Mesothelial cell of epicardium (in vitro differentiated cells): Measurements from ENCODE around the gene LRP4. TPM values are rescaled to one million over a fixed set of nuclear protein-coding genes. Genes with fewer than 3 reads are reported as not detected.

Experiments
- DNase-seq, 2 experiments: peaks; one replicate each; pipeline ENCODE4 v3.0.0; 2021; ENCODE audit warnings: low spot score in 2 of 2; ENCODE audit not compliant: unreplicated experiment in 2 of 2
- H3K27ac Mint-ChIP-seq: 2 replicates; pipeline ENCODE4 v1.8.0; 2021; ENCODE audit warnings: mixed read lengths
- H3K27me3 Mint-ChIP-seq: 2 replicates; pipeline ENCODE4 v1.8.0; 2021; ENCODE audit warnings: low read depth, mixed read lengths
- H3K36me3 Mint-ChIP-seq: 2 replicates; pipeline ENCODE4 v1.8.0; 2021; ENCODE audit warnings: mixed read lengths
- H3K4me1 Mint-ChIP-seq: 2 replicates; pipeline ENCODE4 v1.8.0; 2021; ENCODE audit warnings: mixed read lengths
- H3K4me3 Mint-ChIP-seq: 2 replicates; pipeline ENCODE4 v1.8.0; 2021; ENCODE audit warnings: mild to moderate bottlenecking, moderate library complexity, mixed read lengths
- H3K9me3 Mint-ChIP-seq: 2 replicates; pipeline ENCODE4 v1.8.0; 2021; ENCODE audit warnings: mixed read lengths
- total RNA-seq: library from RNA; stranded (reverse); gene quantifications from 3 replicates; pipeline ENCODE4 v1.2.1, GENCODE V29; 2021
- TF ChIP-seq, protein P1 (sequence below): fragments of 200-600 bp; sonication (generic); IDR thresholded peaks from one replicate; pipeline ENCODE4 v1.5.0; 2021; ENCODE audit warnings: antibody characterized with exemption; ENCODE audit not compliant: unreplicated experiment

Gene LRP4
- total RNA-seq, 1 donor from 2014 or later = 26.8 TPM

DNA sequence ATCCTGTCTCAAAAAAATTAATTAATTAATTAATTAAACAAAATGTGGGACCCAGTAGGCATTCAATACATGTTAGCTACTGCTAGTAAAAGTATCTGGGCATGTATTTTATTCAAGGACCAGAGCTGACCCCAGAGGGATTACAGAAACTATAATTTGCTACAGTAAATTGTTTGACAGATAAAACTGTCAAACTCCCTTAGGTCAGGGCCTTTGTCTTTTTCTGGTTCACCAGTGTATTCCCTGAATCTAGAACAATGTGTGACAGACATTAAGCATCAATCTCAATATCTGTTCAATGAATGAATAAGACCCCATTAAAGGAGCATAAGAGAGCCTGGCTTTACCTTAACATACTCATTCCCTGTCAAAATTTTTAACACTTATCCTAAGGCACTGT lies 78.2 kb downstream of the LRP4 start:
- Mint-ChIP-seq H3K36me3 (no peaks in the 10 kb centered on the region), H3K4me1 (peaks cover 14% of the 10 kb centered on the region), H3K27ac (no peak overlapping the region), H3K4me3 (no peak overlapping the region), H3K27me3 (no peaks in the 10 kb centered on the region), H3K9me3 (no peaks in the 10 kb centered on the region)
- no peak for DNase-seq
- TF ChIP-seq, protein P1, sequence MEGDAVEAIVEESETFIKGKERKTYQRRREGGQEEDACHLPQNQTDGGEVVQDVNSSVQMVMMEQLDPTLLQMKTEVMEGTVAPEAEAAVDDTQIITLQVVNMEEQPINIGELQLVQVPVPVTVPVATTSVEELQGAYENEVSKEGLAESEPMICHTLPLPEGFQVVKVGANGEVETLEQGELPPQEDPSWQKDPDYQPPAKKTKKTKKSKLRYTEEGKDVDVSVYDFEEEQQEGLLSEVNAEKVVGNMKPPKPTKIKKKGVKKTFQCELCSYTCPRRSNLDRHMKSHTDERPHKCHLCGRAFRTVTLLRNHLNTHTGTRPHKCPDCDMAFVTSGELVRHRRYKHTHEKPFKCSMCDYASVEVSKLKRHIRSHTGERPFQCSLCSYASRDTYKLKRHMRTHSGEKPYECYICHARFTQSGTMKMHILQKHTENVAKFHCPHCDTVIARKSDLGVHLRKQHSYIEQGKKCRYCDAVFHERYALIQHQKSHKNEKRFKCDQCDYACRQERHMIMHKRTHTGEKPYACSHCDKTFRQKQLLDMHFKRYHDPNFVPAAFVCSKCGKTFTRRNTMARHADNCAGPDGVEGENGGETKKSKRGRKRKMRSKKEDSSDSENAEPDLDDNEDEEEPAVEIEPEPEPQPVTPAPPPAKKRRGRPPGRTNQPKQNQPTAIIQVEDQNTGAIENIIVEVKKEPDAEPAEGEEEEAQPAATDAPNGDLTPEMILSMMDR = no peak

DNA sequence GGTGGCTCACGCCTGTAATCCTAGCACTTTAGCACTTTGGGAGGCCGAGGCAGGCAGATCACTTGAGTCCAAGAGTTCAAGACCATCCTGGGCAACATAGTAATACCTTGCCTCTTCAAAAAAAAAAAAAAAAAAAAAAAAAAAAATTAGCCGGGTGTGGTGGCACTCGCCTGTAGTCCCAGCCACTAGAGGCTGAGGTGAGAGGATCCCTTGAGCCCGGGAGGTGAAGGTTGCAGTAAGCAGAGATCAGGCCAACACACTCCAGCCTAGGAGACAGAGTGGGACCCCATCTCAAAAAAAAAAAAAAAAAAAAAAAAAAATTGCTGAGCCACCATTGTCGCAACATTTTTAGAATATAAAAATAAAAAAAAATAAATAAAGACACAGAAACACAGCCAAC lies 79.8 kb downstream of the LRP4 start:
- TF ChIP-seq, protein P1 = no peak
- no peak for DNase-seq

DNA sequence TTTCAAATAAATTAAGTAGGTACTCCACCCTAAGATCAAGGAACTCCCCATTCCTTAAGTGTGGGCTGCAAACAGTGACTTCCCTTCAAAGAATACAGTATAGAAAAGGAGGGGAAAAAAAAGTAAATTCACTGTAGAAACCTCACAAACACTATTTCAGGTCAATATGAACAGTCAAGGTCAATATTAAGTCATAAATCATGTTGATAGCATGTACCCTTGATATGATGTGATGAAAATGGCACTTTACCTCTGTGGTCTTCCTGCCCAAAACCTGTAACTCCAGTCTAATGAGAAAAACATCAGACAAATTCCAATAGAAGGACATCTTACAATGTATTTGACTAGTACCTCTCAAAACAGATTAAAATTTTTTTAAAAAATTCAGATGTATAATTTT lies 80.5 kb downstream of the LRP4 start:
- Mint-ChIP-seq H3K4me1 (peaks cover 3% of the 10 kb centered on the region), H3K27ac (no peak overlapping the region), H3K9me3 (no peaks in the 10 kb centered on the region), H3K36me3 (no peaks in the 10 kb centered on the region), H3K4me3 (no peak overlapping the region), H3K27me3 (no peaks in the 10 kb centered on the region)
- DNase-seq = no peak
- TF ChIP-seq, protein P1 = no peak

More for the DNA sequence above, 79.8 kb downstream of the LRP4 start:
- Mint-ChIP-seq H3K4me3 (no peak overlapping the region), H3K4me1 (peaks cover 3% of the 10 kb centered on the region), H3K27me3 (no peaks in the 10 kb centered on the region), H3K36me3 (no peaks in the 10 kb centered on the region), H3K9me3 (no peaks in the 10 kb centered on the region), H3K27ac (no peak overlapping the region)

GRCh38 chr11:46836870-46837269 lies 81.5 kb downstream of the LRP4 start:
- TF ChIP-seq, protein P1 = no peak
- H3K4me3 Mint-ChIP-seq = no peak overlapping the region
- peaks cover 4% of the 10 kb centered on the region for H3K4me1 Mint-ChIP-seq
- H3K36me3 Mint-ChIP-seq = no peaks in the 10 kb centered on the region
- H3K27ac Mint-ChIP-seq = no peak overlapping the region
- H3K9me3 Mint-ChIP-seq = no peaks in the 10 kb centered on the region
- no peak for DNase-seq
- H3K27me3 Mint-ChIP-seq = no peaks in the 10 kb centered on the region

- H3K4me3 Mint-ChIP-seq = no peak overlapping the region
- no peaks in the 10 kb centered on the region for H3K36me3 Mint-ChIP-seq
- no peaks in the 10 kb centered on the region for H3K27me3 Mint-ChIP-seq
- no peak overlapping the region for H3K27ac Mint-ChIP-seq
- TF ChIP-seq, protein P1 = no peak
- DNase-seq = no peak
- no peaks in the 10 kb centered on the region for H3K9me3 Mint-ChIP-seq
- peaks cover 4% of the 10 kb centered on the region for H3K4me1 Mint-ChIP-seq
Measured at GRCh38 chr11:46836431-46836830, 81.9 kb downstream of the LRP4 start.

DNA sequence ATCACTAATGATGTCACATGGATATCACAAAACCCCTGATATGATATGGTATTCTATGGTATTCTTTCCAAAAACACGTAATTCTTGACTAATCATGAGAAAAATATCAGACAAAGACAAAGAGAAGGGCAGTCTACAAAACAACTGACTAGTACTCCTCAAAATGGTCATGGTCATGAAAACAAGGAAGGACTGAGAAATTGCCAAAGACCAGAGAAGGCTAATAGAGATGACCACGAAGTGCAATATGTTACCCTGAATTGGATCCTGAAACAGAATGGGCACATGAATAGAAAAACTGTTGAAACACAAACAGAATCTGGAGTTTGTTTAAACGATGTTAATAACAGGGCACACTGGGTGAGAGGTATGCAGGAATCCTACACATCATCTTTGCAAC lies 82.5 kb downstream of the LRP4 start:
- H3K36me3 Mint-ChIP-seq = no peaks in the 10 kb centered on the region
- H3K27me3 Mint-ChIP-seq = no peaks in the 10 kb centered on the region
- no peak for DNase-seq
- H3K4me1 Mint-ChIP-seq = peaks cover 4% of the 10 kb centered on the region
- H3K9me3 Mint-ChIP-seq = no peaks in the 10 kb centered on the region
- no peak overlapping the region for H3K27ac Mint-ChIP-seq
- TF ChIP-seq, protein P1 = no peak
- no peak overlapping the region for H3K4me3 Mint-ChIP-seq
